Occipital lobe (tissue), 2 donors: ENCODE measurements around the gene PROSER3. TPM values are rescaled to one million over a fixed set of nuclear protein-coding genes. Genes with fewer than 3 reads are reported as not detected.
"Not testable (repeated sequence)": the region's sequence is repeated elsewhere in the genome, so short reads cannot be mapped to it uniquely, and the experiment has no call there.

ENCODE experiments used
- DNase-seq: peaks from one replicate; lab custom pipeline; 2025; lab: John Stamatoyannopoulos, UW
- total RNA-seq: library from RNA; depleted of rRNA; stranded (reverse); fragments of >200 nt; gene quantifications from one replicate; pipeline ENCODE4 v1.2.3, GENCODE V29; 2014

The PROSER3 gene
- total RNA-seq, 1 donor from 2014 or later = 1.9 TPM

DNA sequence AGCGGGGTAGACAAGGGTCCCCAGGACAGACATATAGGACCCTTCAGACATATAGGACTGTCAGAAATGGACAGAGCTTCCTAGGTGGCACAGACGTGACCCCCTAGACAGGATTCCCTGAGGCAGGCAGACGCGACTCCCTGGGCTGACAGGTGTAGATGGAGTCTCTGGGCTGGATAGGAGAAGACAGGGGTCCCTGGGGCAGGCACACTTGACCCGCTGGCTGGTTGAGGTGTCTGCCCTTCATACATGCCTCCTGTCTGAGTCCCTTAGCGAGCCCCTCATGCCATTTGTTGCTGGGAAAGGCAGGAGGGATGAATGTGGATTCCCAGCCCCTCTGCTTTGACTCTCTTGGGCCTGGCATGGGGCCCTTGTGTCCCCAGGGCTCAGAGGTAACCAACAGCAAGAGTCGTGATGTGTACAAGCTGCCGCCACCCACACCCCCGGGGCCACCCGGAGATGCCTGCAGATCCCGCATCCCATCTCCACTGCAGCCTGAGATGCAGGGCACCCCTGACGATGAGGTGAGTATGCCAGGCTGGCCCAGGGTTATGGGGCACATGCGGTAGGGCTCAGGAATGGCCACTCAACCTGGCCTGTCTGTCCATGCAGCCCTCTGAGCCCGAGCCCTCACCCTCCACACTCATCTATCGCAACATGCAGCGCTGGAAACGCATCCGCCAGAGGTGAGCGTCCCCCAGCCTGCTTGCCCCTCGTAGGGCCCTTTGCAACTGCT lies 4.2 kb upstream of the PROSER3 start:
- no peak for DNase-seq

DNA sequence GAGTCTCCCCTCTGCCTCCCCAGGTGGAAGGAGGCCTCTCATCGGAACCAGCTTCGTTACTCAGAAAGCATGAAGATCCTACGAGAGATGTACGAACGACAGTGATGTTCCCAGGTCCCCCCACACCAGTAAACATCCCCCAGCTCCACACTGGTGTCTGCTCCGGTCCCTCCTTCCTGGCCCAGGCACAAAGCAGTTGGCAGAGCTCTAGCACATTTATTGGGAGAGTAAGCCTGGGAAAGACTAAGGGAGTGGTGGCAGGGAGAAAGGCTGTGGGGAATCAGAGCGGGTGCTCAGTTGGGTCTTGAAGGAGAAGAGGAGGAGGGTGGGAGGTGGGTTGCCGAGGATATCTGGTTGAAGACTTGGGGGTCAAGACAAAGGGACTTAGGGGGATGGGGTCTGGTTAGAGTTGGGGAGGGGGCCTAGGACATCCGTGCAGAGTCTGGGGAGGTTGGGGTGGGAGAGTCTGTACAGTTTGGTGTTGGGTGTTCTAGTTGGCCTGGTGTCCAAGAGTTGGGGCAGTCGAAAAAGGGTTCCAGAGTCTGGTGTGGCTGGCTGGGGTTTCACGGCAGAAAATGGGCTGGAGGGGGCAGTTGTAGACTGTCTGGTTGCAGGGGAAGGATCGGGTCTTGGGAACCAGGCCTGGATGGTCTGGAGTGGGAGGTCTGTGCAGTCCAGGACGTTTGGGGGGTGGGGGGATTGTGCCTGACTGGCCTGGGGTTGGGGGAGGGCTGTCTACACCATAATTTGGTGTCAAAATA lies 3.4 kb upstream of the PROSER3 start:
- no peak for DNase-seq

DNA sequence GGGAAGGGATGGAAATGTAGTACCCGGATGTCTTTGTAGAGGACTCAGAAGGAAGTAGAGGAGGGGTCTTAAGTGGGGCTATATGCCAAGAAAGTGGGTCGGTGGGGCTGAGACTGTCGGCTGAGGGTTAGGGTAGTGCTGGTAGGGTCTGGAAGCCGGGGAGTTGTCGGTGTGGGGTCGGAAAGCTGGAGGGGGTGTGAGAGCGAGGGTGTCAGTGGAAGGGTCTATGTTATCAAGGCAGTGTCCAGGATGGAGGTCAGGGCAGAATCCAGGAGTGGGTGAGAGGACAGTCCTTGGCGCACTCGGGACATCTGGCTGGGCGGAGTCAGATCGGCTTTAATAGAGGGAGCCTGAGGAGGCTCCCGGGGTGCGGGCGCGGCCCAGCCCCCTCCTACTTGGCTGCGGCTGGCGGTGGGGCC lies 2.8 kb upstream of the PROSER3 start:
- DNase-seq = no peak

DNA sequence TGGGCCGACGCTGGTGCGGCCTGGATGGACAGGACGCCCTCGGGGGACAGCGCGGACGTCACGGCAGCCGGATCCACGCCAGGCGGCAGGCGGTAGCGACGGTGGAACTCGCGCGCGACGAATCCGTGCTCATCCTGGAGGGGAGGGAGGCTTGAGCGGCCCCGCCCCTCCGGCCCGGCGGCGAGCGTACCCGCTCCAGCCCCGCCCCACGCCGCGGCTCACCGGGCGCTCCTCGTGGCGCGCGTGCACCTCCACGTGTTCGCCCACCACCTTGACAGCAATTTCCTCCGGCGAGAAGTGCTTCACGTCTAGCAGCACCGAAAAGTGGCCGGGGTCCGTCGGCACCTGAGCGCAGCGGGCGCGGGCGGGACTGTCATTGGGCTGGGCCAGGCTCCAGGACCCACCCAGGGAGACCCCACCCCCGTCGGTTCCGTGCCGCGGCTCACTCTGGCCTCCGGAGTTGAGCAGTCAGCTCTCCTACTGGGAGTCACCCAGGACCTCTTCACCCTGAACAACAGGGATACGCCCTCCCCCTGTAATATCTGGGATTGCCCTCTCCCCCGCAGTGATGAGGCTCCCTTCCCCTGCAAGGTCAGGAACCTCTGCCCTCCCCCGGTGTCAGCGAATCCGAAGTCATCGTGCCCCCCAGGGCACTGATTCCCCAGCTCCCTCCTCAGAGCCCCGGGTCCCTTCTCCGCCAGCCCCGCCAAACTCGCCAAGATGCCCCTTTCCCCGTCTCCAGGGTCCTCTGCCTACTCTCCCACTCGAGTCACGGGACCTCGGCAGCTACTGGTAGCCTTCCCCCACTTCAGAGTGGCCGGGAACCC lies 2.2 kb upstream of the PROSER3 start:
- DNase-seq = no peak

DNA sequence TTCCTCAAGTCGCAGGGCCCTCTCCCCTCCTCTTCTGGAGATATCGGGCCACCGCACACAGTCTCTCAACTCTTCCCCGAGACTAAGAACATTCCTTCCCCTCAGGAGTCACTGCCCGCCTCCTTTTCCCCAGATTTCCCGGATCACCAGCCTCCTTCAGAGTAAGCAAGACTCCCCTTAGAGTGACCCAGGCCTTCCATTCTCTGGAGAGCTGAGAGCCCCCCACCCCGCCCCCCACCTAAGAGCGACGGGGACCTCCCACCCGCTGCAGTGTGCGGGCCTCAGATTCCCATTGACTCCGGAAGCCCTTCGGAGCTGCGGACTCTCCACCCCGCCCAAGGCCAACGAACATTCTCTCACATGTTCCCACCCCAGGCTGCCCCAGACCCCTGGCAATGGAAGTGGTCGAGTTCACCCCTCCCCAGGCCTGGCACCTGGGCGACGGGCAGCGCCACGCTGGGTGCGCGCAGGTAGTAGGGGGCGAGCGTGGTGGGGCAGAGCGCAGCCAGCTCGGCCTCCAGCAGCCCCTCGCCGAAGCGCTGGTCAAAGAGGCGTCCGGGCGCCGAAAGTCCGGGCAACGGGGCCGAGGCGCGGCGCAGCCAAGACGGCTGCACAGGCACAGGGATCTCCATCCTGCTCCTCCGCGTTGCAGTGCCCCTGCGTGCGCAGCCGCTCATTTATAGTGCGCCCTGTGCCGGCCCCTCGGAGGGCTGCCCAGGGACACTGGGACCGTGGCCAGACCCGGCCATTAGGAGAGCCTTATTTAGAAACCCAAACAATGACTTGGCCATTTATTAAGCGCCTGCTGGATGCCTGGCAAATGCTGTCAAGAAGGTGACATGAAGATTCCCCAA lies 1.4 kb upstream of the PROSER3 start, which contains the start of gene HSPB6:
HSPB6 (minus strand) TSS at position 653 of the 854 bp plus-strand sequence; CDS start at position 632, 21 bp downstream.
- no peak for DNase-seq

DNA sequence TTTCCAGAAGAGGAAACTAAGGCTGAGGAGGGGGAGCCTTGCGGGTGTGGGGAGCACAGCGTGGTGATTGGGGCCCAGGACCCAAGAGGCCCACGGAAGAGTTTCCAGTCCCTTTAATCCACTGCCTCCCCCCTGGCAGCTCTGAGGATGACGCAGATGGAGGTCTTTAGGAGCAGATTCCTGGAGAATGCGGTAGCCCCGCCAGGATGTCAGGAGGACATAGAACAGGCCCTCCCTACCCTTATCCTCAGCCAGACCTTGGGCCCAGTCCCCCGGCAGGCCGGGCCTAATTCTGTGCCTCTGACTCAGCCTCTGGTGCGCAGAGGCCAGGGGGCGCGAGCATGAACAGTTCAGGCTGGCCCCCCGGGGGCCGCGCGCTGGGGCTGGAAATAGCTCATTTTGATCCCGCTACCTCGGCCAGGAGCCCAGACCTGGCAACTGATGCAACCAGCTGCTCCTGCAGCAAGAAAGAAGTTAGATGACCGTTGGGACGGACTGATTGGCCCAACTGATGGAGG lies 686 bp upstream of the PROSER3 start:
- DNase-seq = peak; percentile 48

DNA sequence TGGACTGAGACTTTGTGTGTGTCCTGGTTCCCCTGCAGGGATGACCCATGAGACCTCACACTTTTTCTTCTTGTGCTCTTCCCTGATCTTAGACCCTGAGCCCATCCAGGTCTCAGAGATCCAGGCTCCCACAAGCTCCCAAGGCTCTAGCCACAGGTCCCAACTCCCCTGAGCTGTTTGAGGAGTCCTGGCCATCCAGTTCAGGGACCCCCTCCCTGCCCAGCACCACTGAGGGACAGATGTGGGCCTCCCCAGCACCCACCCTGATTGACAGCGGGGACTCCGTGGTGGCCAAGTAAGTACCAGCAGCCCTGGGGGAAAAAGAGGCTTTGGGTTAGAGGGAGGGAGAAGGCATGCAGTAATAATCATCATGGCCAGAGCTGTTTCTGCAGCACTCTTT lies 1.7 kb downstream of the PROSER3 start:
- no peak for DNase-seq

DNA sequence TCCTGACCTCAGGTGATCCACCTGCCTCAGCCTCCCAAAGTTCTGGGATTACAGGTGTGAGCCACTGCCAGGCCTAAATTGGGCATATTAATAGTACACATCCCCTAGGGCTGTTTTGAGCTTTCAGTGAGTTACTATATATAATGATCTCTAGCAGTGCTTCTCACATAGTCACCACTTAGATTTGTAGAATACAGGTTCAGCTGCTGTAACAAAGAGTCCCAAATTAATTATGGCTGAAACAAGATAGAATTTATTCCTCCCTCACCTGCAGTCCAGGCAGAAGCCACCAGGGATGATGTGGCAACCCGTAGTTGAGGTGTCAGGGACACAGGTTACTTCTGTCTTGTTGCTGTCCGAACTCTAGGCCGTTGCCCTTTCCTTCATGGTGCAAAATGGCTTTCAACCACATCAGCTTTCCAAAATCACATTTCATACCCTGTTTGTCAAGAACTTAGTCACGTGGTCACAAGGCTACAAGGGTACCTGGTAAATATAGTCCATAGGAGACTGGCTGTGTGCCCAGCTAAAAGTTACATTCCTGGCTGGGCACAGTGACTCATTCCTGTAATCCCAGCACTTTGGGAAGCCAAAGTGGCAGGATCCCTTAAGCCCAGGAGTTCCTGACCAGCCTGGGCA lies 2.9 kb downstream of the PROSER3 start:
- no peak for DNase-seq

DNA sequence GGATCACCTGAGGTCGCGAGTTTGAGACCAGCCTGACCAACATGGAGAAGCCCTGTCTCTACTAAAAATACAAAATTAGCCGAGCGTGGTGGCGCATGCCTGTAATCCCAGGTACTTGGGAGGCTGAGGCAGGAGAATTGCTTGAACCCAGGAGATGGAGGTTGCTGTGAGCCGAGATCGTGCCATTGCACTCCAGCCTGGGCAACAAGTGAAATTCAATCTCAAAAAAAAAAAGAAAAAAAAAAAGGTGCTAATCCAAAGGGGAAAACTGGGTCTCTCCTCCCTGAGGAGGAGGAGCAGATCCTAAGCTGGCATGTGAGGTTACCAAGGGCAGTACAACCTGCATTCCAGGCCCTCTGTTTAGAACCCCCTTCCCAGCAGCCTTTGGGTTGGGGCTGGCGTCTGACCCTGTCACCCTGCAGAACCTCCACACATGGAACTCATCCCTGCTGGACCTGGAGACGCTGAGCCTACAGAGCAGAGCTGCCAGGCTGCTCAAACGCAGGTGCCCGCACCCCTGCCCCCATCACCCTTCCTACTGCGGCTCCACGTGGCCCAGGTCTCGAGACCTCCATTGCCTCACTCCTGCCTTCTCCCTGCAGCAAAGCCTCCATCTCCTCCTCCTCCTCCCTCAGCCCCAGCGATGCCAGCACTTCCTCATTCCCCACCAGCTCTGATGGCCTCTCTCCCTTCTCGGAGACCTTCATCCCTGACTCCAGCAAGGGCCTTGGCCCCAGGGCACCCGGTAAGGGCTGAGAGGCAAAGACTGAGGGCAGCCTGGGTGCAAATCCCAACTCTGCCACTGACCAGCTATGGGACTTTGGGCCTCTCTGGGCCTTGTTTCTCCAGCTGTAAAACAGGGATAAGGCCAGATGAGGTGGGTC lies 6.7 kb downstream of the PROSER3 start:
- DNase-seq = no peak

DNA sequence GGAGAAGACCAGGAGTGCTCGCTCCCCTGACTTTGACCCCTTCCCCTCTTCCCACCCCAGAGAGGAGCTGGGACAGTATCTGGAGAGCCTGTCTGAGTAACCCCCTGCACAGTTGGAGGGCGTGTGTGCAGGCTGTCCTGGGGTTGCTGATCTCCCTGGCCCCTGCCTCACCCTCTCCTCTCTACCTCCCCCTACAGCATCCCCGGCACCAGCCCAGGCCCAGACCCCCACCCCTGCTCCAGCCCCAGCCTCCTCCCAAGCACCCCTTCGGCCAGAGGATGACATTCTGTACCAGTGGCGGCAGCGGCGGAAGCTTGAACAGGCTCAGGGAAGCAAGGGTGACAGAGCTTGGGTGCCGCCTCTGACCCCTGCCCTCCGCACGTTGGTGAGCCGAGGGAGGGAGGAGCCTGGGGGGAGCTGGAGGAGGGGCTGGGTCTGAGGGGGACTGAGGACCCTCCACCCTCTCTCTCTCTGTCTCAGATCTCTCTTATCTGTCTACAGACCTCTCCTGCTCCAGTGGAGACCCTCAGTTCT lies 8.7 kb downstream of the PROSER3 start:
- no peak for DNase-seq

DNA sequence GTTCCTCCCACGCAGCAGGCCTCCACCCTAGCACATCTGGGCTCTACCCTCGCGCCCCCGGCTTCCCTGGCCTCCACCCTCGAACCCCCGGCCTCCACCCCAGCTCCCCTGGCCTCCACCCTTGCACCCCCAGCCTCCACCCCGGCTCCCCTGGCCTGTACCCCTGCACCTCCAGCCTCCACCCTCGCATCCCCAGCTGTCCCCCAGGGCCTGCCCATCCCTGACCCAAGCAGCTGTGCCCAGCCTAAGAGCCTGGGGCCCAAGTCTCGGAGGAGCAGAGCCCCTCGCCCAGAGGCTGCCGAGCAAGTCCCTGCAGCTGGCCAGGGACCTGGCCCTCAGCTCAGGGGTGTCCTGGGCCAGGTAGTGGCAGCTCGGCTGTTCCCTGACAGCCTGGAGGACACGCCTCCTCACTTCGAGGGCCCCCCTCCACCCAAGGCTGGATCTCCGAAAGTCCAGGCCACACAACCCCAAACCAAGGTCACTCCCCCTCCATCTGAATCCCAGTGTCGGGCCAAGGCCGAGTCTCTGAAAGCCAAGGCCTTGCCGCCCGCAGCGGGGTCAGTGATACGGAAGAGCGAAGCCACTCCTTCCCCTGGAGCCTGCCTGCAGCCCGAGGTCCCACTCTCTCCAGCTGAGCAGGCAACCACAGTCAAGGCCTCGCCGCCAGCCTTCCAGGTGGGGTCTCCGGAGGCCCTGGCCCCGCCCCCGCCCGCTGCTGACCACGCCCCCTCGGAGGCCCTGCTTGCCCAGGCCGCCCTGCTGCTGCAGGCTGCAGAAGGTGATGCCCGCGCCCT lies 9.5 kb downstream of the PROSER3 start:
- DNase-seq = no peak

DNA sequence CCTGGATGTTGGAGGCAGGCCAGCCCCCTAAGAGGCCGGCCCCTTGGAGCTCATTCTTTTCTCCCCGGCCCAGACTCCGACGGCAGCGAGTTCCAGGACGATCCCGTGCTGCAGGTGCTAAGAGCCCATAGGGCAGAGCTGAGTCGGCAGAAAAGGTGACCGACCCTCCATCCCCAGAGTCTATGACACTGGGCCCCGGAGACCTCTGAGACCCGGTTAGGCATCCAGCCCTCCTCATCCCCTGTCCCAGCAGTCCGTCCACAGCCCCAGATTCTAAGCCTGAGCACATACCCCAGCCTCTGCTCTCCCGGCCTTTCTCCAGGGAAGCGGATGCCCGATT lies 10.1 kb downstream of the PROSER3 start:
- no peak for DNase-seq

DNA sequence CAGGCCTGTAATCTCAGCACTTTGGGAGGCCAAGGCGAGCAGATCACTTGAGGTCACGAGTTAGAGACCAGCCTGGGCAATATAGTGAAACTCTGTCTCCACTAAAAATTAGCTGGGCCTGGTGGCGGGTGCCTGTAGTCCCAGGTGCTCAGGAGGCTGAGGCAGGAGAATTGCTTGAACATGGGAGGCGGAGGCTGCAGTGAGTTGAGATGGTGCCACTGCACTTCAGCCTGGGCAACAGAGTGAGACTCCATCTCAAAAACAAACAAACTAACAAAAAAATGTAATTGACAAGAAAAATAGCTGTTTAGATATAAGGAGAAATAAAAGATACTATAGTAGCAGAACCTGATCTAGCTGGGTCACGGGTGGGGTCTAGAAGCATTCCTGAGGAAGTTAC lies 14.4 kb downstream of the PROSER3 start:
- not testable (repeated sequence) for DNase-seq

DNA sequence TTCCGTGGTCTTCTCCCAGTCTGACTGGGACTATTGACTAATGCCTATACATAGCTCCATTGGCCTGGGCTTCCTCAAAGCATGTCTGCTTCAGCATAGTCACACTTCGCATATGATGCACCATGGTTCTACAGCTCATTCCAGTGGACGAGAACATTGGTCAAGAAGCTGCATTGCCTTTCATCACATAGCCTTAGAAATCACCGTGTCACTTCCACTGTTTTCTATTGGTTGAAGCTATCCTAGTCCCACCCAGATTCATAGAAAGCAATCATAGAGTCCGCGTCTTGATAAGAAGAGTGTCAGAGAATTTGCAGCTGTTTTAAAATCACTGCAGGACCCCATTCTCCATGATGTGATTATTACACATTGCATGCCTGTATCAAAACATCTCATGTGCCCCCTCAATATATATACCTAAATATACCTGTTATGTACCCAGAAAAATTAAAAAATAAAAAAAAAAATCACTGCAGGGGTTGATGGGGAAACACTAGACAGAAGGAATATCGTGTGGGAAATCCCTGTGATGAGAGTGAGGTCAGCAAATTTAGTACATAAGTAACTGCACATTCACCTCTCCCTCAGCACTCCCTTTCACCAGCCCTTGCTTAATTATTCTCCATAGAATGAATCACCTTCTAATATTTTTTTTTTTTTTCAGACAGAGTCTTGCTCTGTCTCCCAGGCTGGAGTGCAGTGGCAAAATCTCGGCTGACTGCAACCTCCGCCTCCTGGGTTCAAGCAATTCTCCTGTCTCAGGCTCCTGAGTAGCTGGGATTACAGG lies 15.2 kb downstream of the PROSER3 start:
- no peak for DNase-seq

DNA sequence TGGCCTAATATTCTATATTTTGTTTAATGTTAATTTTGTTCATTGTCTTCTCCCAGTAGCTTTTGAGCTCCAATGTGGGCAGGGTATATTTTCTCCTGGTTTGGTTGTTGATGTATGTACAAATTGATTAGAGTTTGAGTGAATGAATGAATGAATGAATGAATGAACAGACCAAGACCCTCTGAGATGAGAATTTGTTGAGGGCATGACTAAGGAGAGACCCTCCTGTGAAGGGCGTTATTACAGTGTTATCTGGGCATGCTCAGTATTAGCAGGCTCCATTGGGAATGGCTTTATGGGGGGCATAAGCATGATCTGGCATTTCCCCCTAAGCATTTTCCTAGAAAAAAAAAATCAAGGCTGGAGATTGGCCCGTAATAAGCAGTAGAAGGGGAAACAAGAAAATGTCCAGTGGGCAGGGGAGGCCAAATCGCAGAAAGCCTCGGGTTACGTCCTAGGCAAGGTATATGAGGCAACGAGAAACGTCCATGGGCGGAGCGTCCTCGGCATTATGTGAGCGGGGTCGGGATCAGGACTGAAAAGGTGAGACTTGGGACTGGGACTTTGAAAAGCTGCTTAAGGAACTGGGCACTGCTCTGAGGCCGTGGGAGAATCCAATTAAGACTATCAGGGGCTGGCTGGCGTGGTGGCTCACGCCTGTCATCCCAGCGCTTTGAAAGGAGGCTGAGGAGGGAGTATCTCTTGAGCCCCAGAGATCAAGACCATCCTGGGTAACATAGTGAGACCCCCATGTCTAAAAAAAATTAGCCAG lies 16.5 kb downstream of the PROSER3 start:
- DNase-seq = no peak

DNA sequence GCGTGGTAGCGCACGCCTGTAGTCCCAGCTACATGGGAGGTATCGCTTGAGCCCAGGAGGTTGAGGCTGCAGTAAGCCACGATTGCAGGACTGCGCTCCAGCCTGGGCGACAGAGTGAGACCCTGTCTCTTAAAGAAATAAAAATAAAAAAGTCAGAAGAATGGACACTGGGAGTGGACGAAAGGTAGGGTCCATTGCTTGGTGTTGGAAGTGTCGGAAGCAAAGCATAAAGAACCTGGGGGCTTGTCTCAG lies 17.0 kb downstream of the PROSER3 start:
- no peak for DNase-seq
